ENCODE data around the gene RADIL. TPM values are rescaled to one million over a fixed set of nuclear protein-coding genes. Genes with fewer than 3 reads are reported as not detected.

Gene RADIL
- total RNA-seq, 2 donors from 2014 or later = 2.1 to 29.0 TPM

GRCh38 chr7:4857189-4857588 lies 26.3 kb downstream of the RADIL start:
- intact Hi-C loops (cut with DNase I) = no loop called here
- 71 to 82% methylated on average over 3 of the region's 3 CpGs for WGBS, 2 donors
- Histone ChIP-seq H3K27me3 (peaks cover 0 to 7% of the 10 kb centered on the region in 2 donors), H3K27ac (no peak overlapping the region), H3K36me3 (replicated peaks in 1 of 2; ENCODE audit: insufficient read depth in 1 of 2, low read depth in 2 of 2) (no peaks in the 10 kb centered on the region), H3K4me1 (peaks cover 6% of the 10 kb centered on the region), H3K9me3 (no peaks in the 10 kb centered on the region), H3K4me3 (no peak overlapping the region)
- TF ChIP-seq POLR2A (IDR thresholded peaks at IDR 0.05) = no peak
- TF ChIP-seq CTCF (IDR thresholded peaks at IDR 0.05) = no peak
- no peak for ATAC-seq
- DNase-seq = no peak

- no peak for TF ChIP-seq POLR2A (IDR thresholded peaks at IDR 0.05)
- TF ChIP-seq CTCF (IDR thresholded peaks at IDR 0.05) = no peak
- no peaks in the 10 kb centered on the region for H3K27me3 ChIP-seq
- 73 to 75% methylated on average over 10 of the region's 10 CpGs for WGBS, 2 donors
- no peaks in the 10 kb centered on the region for H3K9me3 ChIP-seq
- intact Hi-C loops (cut with DNase I) = no loop called here
- ATAC-seq (no peak), DNase-seq (no peak)
- no peak overlapping the region for H3K4me3 ChIP-seq
- no peaks in the 10 kb centered on the region for H3K36me3 ChIP-seq (replicated peaks in 1 of 2; ENCODE audit: insufficient read depth in 1 of 2, low read depth in 2 of 2)
- no peaks in the 10 kb centered on the region for H3K4me1 ChIP-seq
- H3K27ac ChIP-seq = no peak overlapping the region
Measured at GRCh38 chr7:4856336-4857057, 27.0 kb downstream of the RADIL start.

- ATAC-seq = no peak
- Histone ChIP-seq H3K4me3 (no peak overlapping the region), H3K27ac (no peak overlapping the region), H3K27me3 (no peaks in the 10 kb centered on the region), H3K4me1 (no peaks in the 10 kb centered on the region), H3K9me3 (no peaks in the 10 kb centered on the region), H3K36me3 (replicated peaks in 1 of 2; ENCODE audit: insufficient read depth in 1 of 2, low read depth in 2 of 2) (no peaks in the 10 kb centered on the region)
- intact Hi-C loops (cut with DNase I) = no loop called here
- DNase-seq = no peak
- 74 to 78% methylated on average over 6 of the region's 6 CpGs for WGBS, 2 donors
- no peak for TF ChIP-seq POLR2A (IDR thresholded peaks at IDR 0.05)
- no peak for TF ChIP-seq CTCF (IDR thresholded peaks at IDR 0.05)
Measured at GRCh38 chr7:4854916-4855315, 28.6 kb downstream of the RADIL start.

- 83 to 87% methylated on average over 6 of the region's 6 CpGs for WGBS, 2 donors
- intact Hi-C loops (cut with DNase I) = no loop called here
- no peak for DNase-seq
Measured at GRCh38 chr7:4851459-4852422, 31.8 kb downstream of the RADIL start.

More at GRCh38 chr7:4851459-4852422, 31.8 kb downstream of the RADIL start:
- Histone ChIP-seq H3K36me3 (replicated peaks in 1 of 2; ENCODE audit: insufficient read depth in 1 of 2, low read depth in 2 of 2) (no peaks in the 10 kb centered on the region), H3K27me3 (no peaks in the 10 kb centered on the region), H3K9me3 (no peaks in the 10 kb centered on the region), H3K27ac (no peak overlapping the region), H3K4me1 (no peaks in the 10 kb centered on the region), H3K4me3 (no peak overlapping the region)
- ATAC-seq = no peak
- TF ChIP-seq CTCF (IDR thresholded peaks at IDR 0.05) = no peak
- no peak for TF ChIP-seq POLR2A (IDR thresholded peaks at IDR 0.05)

Measured in body of pancreas (tissue), 4 donors.